Common myeloid progenitor, CD34-positive (primary cell): ENCODE results near the gene ELK4.

Experiments
- CTCF ChIA-PET: fragments of 350-600 bp; sonication (Branson Sonifier 250); formaldehyde crosslinking; loops from one replicate; lab custom pipeline; 2021; ENCODE audit warnings: antibody characterized with exemption; lab: Charles Lee
- POLR2A ChIA-PET: fragments of 350-600 bp; sonication (Branson Sonifier 250); formaldehyde crosslinking; loops from one replicate; lab custom pipeline; 2021; ENCODE audit warnings: antibody characterized with exemption; lab: Charles Lee
- DNase-seq, 3 donors: peaks; one replicate each; pipeline versions ENCODE4 v3.0.0 to v3.0.0-alpha.2; 2013
- H3K27ac ChIP-seq, 2 experiments: 1 replicate in 1 of 2; 2 replicates in 1 of 2; pipeline ENCODE4 v1.7.0; 2013; ENCODE audit warnings: inconsistent platforms in 2 of 2, low read length in 2 of 2, mild to moderate bottlenecking in 2 of 2, low read depth in 1 of 2, moderate library complexity in 1 of 2; ENCODE audit not compliant: severe bottlenecking in 2 of 2, insufficient read depth in 1 of 2, poor library complexity in 1 of 2
- H3K27me3 ChIP-seq, 5 experiments: replicated peaks in 2 of 5; 1 replicate in 3 of 5; 2 replicates in 2 of 5; pipeline versions ENCODE4 v1.6.1 to v1.7.0; 2013; ENCODE audit warnings: low read length in 4 of 5, mild to moderate bottlenecking in 2 of 5, moderate library complexity in 2 of 5, inconsistent platforms in 1 of 5; ENCODE audit not compliant: insufficient read depth in 5 of 5, control insufficient read depth in 4 of 5
- H3K36me3 ChIP-seq, 4 experiments: 1 replicate in 2 of 4; 2 replicates in 2 of 4; pipeline versions ENCODE4 v1.6.1 to v1.7.0; 2013; ENCODE audit warnings: low read length in 3 of 4, control low read depth in 1 of 4, mild to moderate bottlenecking in 1 of 4; ENCODE audit not compliant: control insufficient read depth in 4 of 4, insufficient read depth in 4 of 4
- H3K4me1 ChIP-seq, 4 experiments: 1 replicate in 3 of 4; 2 replicates in 1 of 4; pipeline versions ENCODE4 v1.6.1 to v1.7.1; 2013; ENCODE audit warnings: low read length in 3 of 4, mild to moderate bottlenecking in 3 of 4, control low read depth in 1 of 4, inconsistent platforms in 1 of 4, moderate library complexity in 1 of 4; ENCODE audit not compliant: control insufficient read depth in 4 of 4, insufficient read depth in 4 of 4; ENCODE audit errors: control extremely low read depth in 1 of 4
- H3K4me3 ChIP-seq, 7 experiments: 1 replicate in 4 of 7; 2 replicates in 3 of 7; pipeline versions ENCODE4 v1.5.1 to v1.7.0; 2013; ENCODE audit warnings: mild to moderate bottlenecking in 7 of 7, low read length in 6 of 7, moderate library complexity in 6 of 7, inconsistent platforms in 2 of 7, low read depth in 2 of 7, control low read depth in 1 of 7; ENCODE audit not compliant: insufficient read depth in 4 of 7, control insufficient read depth in 1 of 7; ENCODE audit errors: extremely low read depth in 1 of 7
- H3K9me3 ChIP-seq, 5 experiments: 1 replicate in 4 of 5; 2 replicates in 1 of 5; pipeline versions ENCODE4 v1.6.1 to v1.7.1; 2013; ENCODE audit warnings: low read length in 4 of 5, mild to moderate bottlenecking in 2 of 5, inconsistent platforms in 1 of 5, low read depth in 1 of 5, moderate library complexity in 1 of 5; ENCODE audit not compliant: control insufficient read depth in 4 of 5, insufficient read depth in 2 of 5; ENCODE audit errors: control extremely low read depth in 1 of 5
- WGBS: methylation state at CpG from one replicate; pipeline ENCODE4 v1.1.5; 2013; ENCODE audit not compliant: insufficient coverage; 5-methylcytosine and 5-hydroxymethylcytosine counted together

ELK4 gene

GRCh38 chr1:205591522-205592351 is 40.1 kb downstream of the ELK4 start:
- Histone ChIP-seq H3K9me3 (no peaks in the 10 kb centered on the region), H3K27ac (peak overlapping the region in 1 of 2 experiments; percentile 50), H3K4me1 (peaks cover 3 to 31% (median 19%) of the 10 kb centered on the region in 4 experiments), H3K36me3 (peaks cover 0 to 3% (median 2%) of the 10 kb centered on the region in 4 experiments), H3K27me3 (no peaks in the 10 kb centered on the region), H3K4me3 (peak overlapping the region; percentile 0 to 78 (median 65))
- POLR2A ChIA-PET: interaction anchor here (0.6 to 1.4 kb wide), 4 partner anchors 22 to 66 kb away, joined by 3 to 19 read pairs (median 4); partner anchors contain the start of gene ELK4
- CTCF ChIA-PET: interaction anchor here (0.7 to 14.9 kb wide), 28 partner anchors 9 to 385 kb away, joined by 3 to 253 read pairs (median 6); partner anchors contain the start of gene ELK4
- 0% methylated on average over 30 of the region's 40 CpGs for WGBS
- peak; percentile 82 to 88 (median 87) for DNase-seq

DNA sequence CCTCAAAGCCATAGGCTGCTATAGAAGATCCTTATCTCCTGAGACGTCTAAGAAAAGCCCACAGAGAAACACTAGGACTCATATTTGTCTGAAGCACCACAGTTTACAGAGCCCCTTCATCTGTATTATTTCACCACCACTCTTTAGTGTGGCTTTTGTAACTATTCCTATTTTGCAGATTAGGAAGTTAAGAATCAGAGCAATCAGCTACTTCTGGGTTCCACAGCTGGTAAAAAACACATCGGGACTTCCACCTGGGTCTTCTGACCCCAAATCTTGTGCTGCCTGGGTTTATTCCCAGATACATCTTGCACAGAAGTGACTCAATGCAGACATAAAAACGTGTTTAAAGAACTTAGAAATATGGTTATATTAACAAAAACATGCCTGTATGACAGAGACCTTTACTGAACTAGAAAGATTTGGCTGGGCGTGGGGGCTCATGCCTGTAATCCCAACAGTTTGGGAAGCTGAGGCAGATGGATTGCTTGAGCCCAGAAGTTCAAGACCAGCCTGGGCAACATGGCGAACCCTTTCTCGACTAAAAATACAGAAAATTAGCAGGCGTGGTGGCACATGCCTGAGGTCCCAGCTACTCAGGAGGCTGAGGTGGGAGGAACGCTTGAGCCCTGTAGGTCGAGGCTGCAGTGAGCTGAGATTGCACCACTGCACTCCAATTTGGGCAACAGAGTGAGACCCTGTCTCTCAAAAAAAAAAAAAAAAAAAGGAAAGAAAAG is 40.9 kb downstream of the ELK4 start:
- POLR2A ChIA-PET: interaction anchor here (0.6 to 1.4 kb wide), 2 partner anchors 38 to 41 kb away, joined by 4 to 19 read pairs; partner anchors contain the start of gene ELK4
- H3K4me1 ChIP-seq: peaks cover 3 to 31% (median 19%) of the 10 kb centered on the region in 4 experiments
- H3K36me3 ChIP-seq: peaks cover 0 to 3% (median 0%) of the 10 kb centered on the region in 4 experiments
- whole genome bisulfite sequencing: 81% methylated on average over 8 of the region's 9 CpGs
- H3K9me3 ChIP-seq: no peaks in the 10 kb centered on the region
- no peak for DNase-seq
- H3K27ac ChIP-seq: no peak overlapping the region
- no peaks in the 10 kb centered on the region for H3K27me3 ChIP-seq
- CTCF ChIA-PET: interaction anchor here (0.9 to 14.9 kb wide), 23 partner anchors 8 to 386 kb away, joined by 3 to 253 read pairs (median 7); partner anchors contain the start of gene ELK4
- no peak overlapping the region for H3K4me3 ChIP-seq

- peaks cover 3 to 31% (median 19%) of the 10 kb centered on the region in 4 experiments for H3K4me1 ChIP-seq
- POLR2A ChIA-PET: no interaction called here
- no peaks in the 10 kb centered on the region for H3K9me3 ChIP-seq
- WGBS: no CpG with 5 or more reads among the region's 5 CpGs
- H3K36me3 ChIP-seq: peaks cover 0 to 3% (median 0%) of the 10 kb centered on the region in 4 experiments
- no peaks in the 10 kb centered on the region for H3K27me3 ChIP-seq
- no peak overlapping the region for H3K4me3 ChIP-seq
- CTCF ChIA-PET: interaction anchor here (1.3 to 14.9 kb wide), 10 partner anchors 8 to 122 kb away, joined by 4 to 253 read pairs (median 20); partner anchors contain the start of gene ELK4
- H3K27ac ChIP-seq: no peak overlapping the region
- no peak for DNase-seq
Measured at GRCh38 chr1:205590457-205590768, 41.4 kb downstream of the ELK4 start.

GRCh38 chr1:205589618-205590456 is 42.0 kb downstream of the ELK4 start:
- Histone ChIP-seq H3K27me3 (no peaks in the 10 kb centered on the region), H3K4me1 (peaks cover 3 to 32% (median 19%) of the 10 kb centered on the region in 4 experiments), H3K9me3 (no peaks in the 10 kb centered on the region), H3K36me3 (peaks cover 0 to 1% (median 0%) of the 10 kb centered on the region in 4 experiments), H3K4me3 (no peak overlapping the region), H3K27ac (no peak overlapping the region)
- ChIA-PET CTCF (interaction anchor here (1.3 to 14.9 kb wide), 8 partner anchors 11 to 122 kb away, joined by 4 to 253 read pairs (median 28); partner anchors contain the start of gene ELK4), POLR2A (no interaction called here)
- no peak for DNase-seq
- WGBS: 100% methylated on average over 6 of the region's 7 CpGs

GRCh38 chr1:205589046-205589445 is 42.8 kb downstream of the ELK4 start:
- POLR2A ChIA-PET: interaction anchor here (1.3 kb wide), 1 partner anchor 43 kb away, joined by 9 read pairs; the partner anchor contains the start of gene ELK4
- CTCF ChIA-PET: interaction anchor here (0.8 to 14.9 kb wide), 14 partner anchors 10 to 123 kb away, joined by 3 to 253 read pairs (median 5); partner anchors contain the start of gene ELK4
- Histone ChIP-seq H3K27me3 (no peaks in the 10 kb centered on the region), H3K4me1 (peaks cover 3 to 34% (median 19%) of the 10 kb centered on the region in 4 experiments), H3K4me3 (no peak overlapping the region), H3K36me3 (no peaks in the 10 kb centered on the region), H3K9me3 (no peaks in the 10 kb centered on the region), H3K27ac (no peak overlapping the region)
- 93% methylated on average over 4 of the region's 7 CpGs for WGBS
- no peak for DNase-seq

- no peak overlapping the region for H3K4me3 ChIP-seq
- H3K9me3 ChIP-seq: no peaks in the 10 kb centered on the region
- H3K27ac ChIP-seq: no peak overlapping the region
- WGBS: 28% methylated on average over 3 of the region's 6 CpGs
- DNase-seq: peak; percentile 65 to 82 (median 76)
- no peaks in the 10 kb centered on the region for H3K27me3 ChIP-seq
- ChIA-PET CTCF (interaction anchor here (0.6 to 14.9 kb wide), 17 partner anchors 9 to 322 kb away, joined by 3 to 253 read pairs (median 5); partner anchors contain the start of gene ELK4), POLR2A (interaction anchor here (1.3 kb wide), 1 partner anchor 43 kb away, joined by 9 read pairs; the partner anchor contains the start of gene ELK4)
- H3K36me3 ChIP-seq: no peaks in the 10 kb centered on the region
- peaks cover 3 to 30% (median 15%) of the 10 kb centered on the region in 4 experiments for H3K4me1 ChIP-seq
Measured at GRCh38 chr1:205588636-205589035, 43.2 kb downstream of the ELK4 start.
